H9 (cell line): ENCODE data around the gene TMEM272. TPM values are rescaled to one million over a fixed set of nuclear protein-coding genes. Genes with fewer than 3 reads are reported as not detected.

Source experiments
- DNase-seq: peaks from one replicate; pipeline ENCODE4 v3.0.0-alpha.2; 2017
- H2AFZ ChIP-seq: one replicate; pipeline ENCODE4 v1.6.1; 2013; ENCODE audit warnings: mild to moderate bottlenecking, low read length, control low read depth, moderate library complexity
- H2AK5ac ChIP-seq: 2 replicates; pipeline ENCODE4 v1.6.1; 2013; ENCODE audit warnings: low read length, control low read depth, mixed read lengths; ENCODE audit not compliant: insufficient read length
- H2BK120ac ChIP-seq: one replicate; pipeline ENCODE4 v1.6.1; 2013; ENCODE audit warnings: low read depth, mild to moderate bottlenecking, low read length, control low read depth, inconsistent platforms; ENCODE audit not compliant: poor library complexity, severe bottlenecking
- H2BK12ac ChIP-seq: 2 replicates; pipeline ENCODE4 v1.6.1; 2013; ENCODE audit warnings: low read length, control low read depth, mixed read lengths, low read depth; ENCODE audit not compliant: insufficient read length
- H2BK15ac ChIP-seq: 2 replicates; pipeline ENCODE4 v1.6.1; 2013; ENCODE audit warnings: low read depth, low read length, control low read depth
- H2BK20ac ChIP-seq: one replicate; pipeline ENCODE4 v1.6.1; 2013; ENCODE audit warnings: low read depth, mild to moderate bottlenecking, low read length, control low read depth, inconsistent platforms; ENCODE audit not compliant: poor library complexity, severe bottlenecking
- H2BK5ac ChIP-seq: 2 replicates; pipeline ENCODE4 v1.6.1; 2013; ENCODE audit warnings: low read length, control low read depth, mixed read lengths; ENCODE audit not compliant: insufficient read length
- H3K14ac ChIP-seq: 2 replicates; pipeline ENCODE4 v1.6.1; 2013; ENCODE audit warnings: low read length, control low read depth; ENCODE audit not compliant: insufficient read depth
- H3K18ac ChIP-seq: 2 replicates; pipeline ENCODE4 v1.6.1; 2013; ENCODE audit warnings: low read depth, mild to moderate bottlenecking, mixed read lengths, low read length, control low read depth; ENCODE audit not compliant: insufficient read length
- H3K23ac ChIP-seq: 2 replicates; pipeline ENCODE4 v1.6.1; 2013; ENCODE audit warnings: low read length, control low read depth, mixed read lengths, low read depth; ENCODE audit not compliant: insufficient read length
- H3K23me2 ChIP-seq: 2 replicates; pipeline ENCODE4 v1.6.1; 2013; ENCODE audit warnings: low read depth, mild to moderate bottlenecking, mixed read lengths, low read length, control low read depth; ENCODE audit not compliant: insufficient read length, poor library complexity, severe bottlenecking
- H3K27ac ChIP-seq: 2 replicates; pipeline ENCODE4 v1.5.1; 2013; ENCODE audit warnings: low read length, control low read depth, mixed read lengths, low read depth; ENCODE audit not compliant: insufficient read length
- H3K27me3 ChIP-seq: 2 replicates; pipeline ENCODE4 v1.6.1; 2013; ENCODE audit warnings: low read length, control low read depth, inconsistent platforms; ENCODE audit not compliant: insufficient read depth
- H3K4ac ChIP-seq: 2 replicates; pipeline ENCODE4 v1.6.1; 2013; ENCODE audit warnings: low read depth, mild to moderate bottlenecking, control low read depth, inconsistent platforms, low read length, moderate library complexity
- H3K4me1 ChIP-seq: 2 replicates; pipeline ENCODE4 v1.6.1; 2013; ENCODE audit warnings: low read length, control low read depth, inconsistent platforms; ENCODE audit not compliant: insufficient read depth
- H3K4me2 ChIP-seq: 2 replicates; pipeline ENCODE4 v1.6.1; 2013; ENCODE audit warnings: low read length, control low read depth, mixed read lengths; ENCODE audit not compliant: insufficient read length, insufficient read depth
- H3K56ac ChIP-seq: 2 replicates; pipeline ENCODE4 v1.6.1; 2013; ENCODE audit warnings: low read depth, mild to moderate bottlenecking, mixed read lengths, low read length, control low read depth; ENCODE audit not compliant: insufficient read length
- H3K79me1 ChIP-seq: 2 replicates; pipeline ENCODE4 v1.6.1; 2013; ENCODE audit warnings: low read depth, mild to moderate bottlenecking, moderate library complexity, low read length, control low read depth, inconsistent platforms; ENCODE audit not compliant: insufficient read depth, poor library complexity, severe bottlenecking
- H3K79me2 ChIP-seq: 2 replicates; pipeline ENCODE4 v1.6.1; 2013; ENCODE audit warnings: low read length, control low read depth, inconsistent platforms; ENCODE audit not compliant: insufficient read depth
- H3K9ac ChIP-seq: 2 replicates; pipeline ENCODE4 v1.6.1; 2013; ENCODE audit warnings: low read length, control low read depth, mixed read lengths; ENCODE audit not compliant: insufficient read length; ENCODE audit errors: extremely low read depth
- H3K9me3 ChIP-seq: one replicate; pipeline ENCODE4 v1.6.1; 2013; ENCODE audit warnings: low read depth, low read length, inconsistent platforms; ENCODE audit not compliant: control insufficient read depth
- H3T11ph ChIP-seq: one replicate; pipeline ENCODE4 v1.6.1; 2013; ENCODE audit warnings: mild to moderate bottlenecking, low read length, control low read depth, inconsistent platforms
- H4K20me1 ChIP-seq: one replicate; pipeline ENCODE4 v1.6.1; 2013; ENCODE audit not compliant: control insufficient read depth, insufficient read length, insufficient read depth
- H4K5ac ChIP-seq: 2 replicates; pipeline ENCODE4 v1.6.1; 2013; ENCODE audit warnings: low read depth, mild to moderate bottlenecking, mixed read lengths, low read length, control low read depth; ENCODE audit not compliant: insufficient read length
- H4K8ac ChIP-seq: replicated peaks from 2 replicates; pipeline ENCODE4 v1.6.1; 2013; ENCODE audit warnings: low read length, control low read depth, mixed read lengths, low read depth; ENCODE audit not compliant: insufficient read length
- H4K91ac ChIP-seq: 2 replicates; pipeline ENCODE4 v1.6.1; 2013; ENCODE audit warnings: low read depth, mild to moderate bottlenecking, moderate library complexity, mixed read lengths, low read length, control low read depth; ENCODE audit not compliant: insufficient read length
- H3K27ac Mint-ChIP-seq, 3 experiments: 2 replicates in 2 of 3; 3 replicates in 1 of 3; pipeline ENCODE4 v1.8.0; 2020 to 2021; ENCODE audit warnings: mixed read lengths in 3 of 3, mild to moderate bottlenecking in 1 of 3, moderate library complexity in 1 of 3
- H3K27me3 Mint-ChIP-seq: 2 replicates; pipeline ENCODE4 v1.8.0; 2021; ENCODE audit warnings: low read depth, mild to moderate bottlenecking, moderate library complexity, mixed read lengths
- H3K36me3 Mint-ChIP-seq, 3 experiments: 2 replicates in 2 of 3; 3 replicates in 1 of 3; pipeline ENCODE4 v1.8.0; 2020 to 2021; ENCODE audit warnings: low read depth in 3 of 3, mixed read lengths in 3 of 3; ENCODE audit not compliant: insufficient read depth in 1 of 3
- H3K4me1 Mint-ChIP-seq, 2 experiments: 2 replicates each; pipeline ENCODE4 v1.8.0; 2020; ENCODE audit warnings: mixed read lengths in 2 of 2
- H3K4me3 Mint-ChIP-seq, 2 experiments: 2 replicates in 1 of 2; 3 replicates in 1 of 2; pipeline ENCODE4 v1.8.0; 2020 to 2021; ENCODE audit warnings: mild to moderate bottlenecking in 2 of 2, mixed read lengths in 2 of 2, moderate library complexity in 1 of 2
- H3K9me3 Mint-ChIP-seq, 2 experiments: 2 replicates in 1 of 2; 3 replicates in 1 of 2; pipeline ENCODE4 v1.8.0; 2020; ENCODE audit warnings: mild to moderate bottlenecking in 2 of 2, mixed read lengths in 2 of 2, moderate library complexity in 1 of 2
- CTCF ChIP-seq: fragments of 200-600 bp; sonication (generic); conservative IDR thresholded peaks from 3 replicates; pipeline ENCODE4 v1.8.0; 2021; ENCODE audit warnings: antibody characterized with exemption, mild to moderate bottlenecking
- WGBS: extraction: QIAGEN DNeasy Blood & Tissue Kit; methylation state at CpG from one replicate; pipeline ENCODE4 v1.1.7; 2013; ENCODE audit warnings: missing lambda C conversion rate, low lambda C conversion rate, mixed read lengths; ENCODE audit not compliant: insufficient read length; ENCODE audit errors: extremely low coverage; 5-methylcytosine and 5-hydroxymethylcytosine counted together
- total RNA-seq: library from RNA; stranded (reverse); gene quantifications from 2 replicates; pipeline ENCODE4 v1.2.1, GENCODE V29; 2021

Gene TMEM272
- total RNA-seq, 1 experiment from 2014 or later = not detected

DNA sequence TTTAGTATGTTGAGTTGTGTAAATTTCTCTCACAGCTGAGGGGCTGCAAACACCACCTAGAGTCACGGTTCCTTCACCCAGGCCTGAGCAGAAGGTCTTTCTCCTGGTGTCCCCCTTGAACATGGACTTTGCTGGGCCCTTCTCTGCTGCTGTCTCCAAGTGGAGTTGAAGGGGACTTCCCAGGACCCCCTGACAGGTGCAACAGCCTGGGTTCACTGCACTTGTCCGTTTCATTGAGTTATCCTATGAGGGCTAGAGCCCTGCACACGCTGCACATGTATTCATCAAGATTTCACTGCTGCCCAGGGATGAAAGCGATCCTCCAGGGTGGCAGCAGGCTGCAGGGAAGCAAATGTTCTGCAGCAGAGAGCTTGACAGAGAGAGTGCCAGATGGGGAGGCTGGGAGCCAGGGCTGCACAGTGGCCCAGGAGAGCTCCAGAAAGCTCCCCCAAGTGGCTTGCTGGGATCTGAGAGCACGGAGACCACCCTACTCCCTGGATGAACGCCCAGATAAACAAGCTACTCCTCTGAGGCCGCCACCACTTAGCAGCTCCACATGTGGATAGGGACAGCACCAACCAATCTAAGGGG is 10.3 kb downstream of the TMEM272 start:
- TF ChIP-seq CTCF = no peak
- no peak overlapping the region for H4K91ac ChIP-seq
- H3K27ac ChIP-seq = no peak overlapping the region
- H2BK15ac ChIP-seq = no peak overlapping the region
- no peaks in the 10 kb centered on the region for H4K20me1 ChIP-seq
- no peak overlapping the region for H3K56ac ChIP-seq
- H3K23ac ChIP-seq = no peak overlapping the region
- Mint-ChIP-seq H3K27me3 (no peaks in the 10 kb centered on the region; the same call in 1 of the 2 replicates), H3K9me3 (no peaks in the 10 kb centered on the region), H3K4me3 (no peak overlapping the region), H3K36me3 (no peaks in the 10 kb centered on the region), H3K4me1 (peaks cover 8 to 12% of the 10 kb centered on the region in 2 experiments), H3K27ac (no peak overlapping the region; a peak in 1 of 7 replicates)
- no peak overlapping the region for H2AK5ac ChIP-seq
- H3K27me3 ChIP-seq = no peaks in the 10 kb centered on the region
- no peaks in the 10 kb centered on the region for H3K23me2 ChIP-seq
- no peak overlapping the region for H3K14ac ChIP-seq
- no peak overlapping the region for H4K8ac ChIP-seq
- no peak overlapping the region for H2BK5ac ChIP-seq
- no CpG with 5 or more reads among the region's 7 CpGs for WGBS
- H3K79me1 ChIP-seq = no peaks in the 10 kb centered on the region
- H4K5ac ChIP-seq = no peak overlapping the region
- H2BK20ac ChIP-seq = no peak overlapping the region
- H2BK120ac ChIP-seq = no peak overlapping the region
- H3K18ac ChIP-seq = no peak overlapping the region
- H3K4me2 ChIP-seq = no peak overlapping the region
- H3K9me3 ChIP-seq = no peaks in the 10 kb centered on the region
- DNase-seq = peak; percentile 21
- no peak overlapping the region for H3K9ac ChIP-seq
- H3K79me2 ChIP-seq = no peaks in the 10 kb centered on the region
- no peak overlapping the region for H2BK12ac ChIP-seq
- no peak overlapping the region for H2AFZ ChIP-seq
- no peak overlapping the region for H3K4ac ChIP-seq
- no peaks in the 10 kb centered on the region for H3K4me1 ChIP-seq
- no peak overlapping the region for H3T11ph ChIP-seq
